OCI-LY7 (cell line): ENCODE data around the gene PCDHAC2. TPM values are rescaled to one million over a fixed set of nuclear protein-coding genes. Genes with fewer than 3 reads are reported as not detected.

Experiments used
- BruUV-seq: library from RNA; stranded (reverse); fragments of 400-500 nt; replicated peaks from 2 replicates; lab custom pipeline; 2021; lab: Mats Ljungman, UMichigan
- CTCF ChIA-PET: fragments of 300-600 bp; sonication (Branson Sonifier 250); formaldehyde crosslinking; loops from one replicate; lab custom pipeline; 2022; ENCODE audit warnings: antibody characterized with exemption; ENCODE audit not compliant: unreplicated experiment; lab: Charles Lee
- POLR2A ChIA-PET: fragments of 300-600 bp; sonication (Branson Sonifier 250); formaldehyde crosslinking; loops from one replicate; lab custom pipeline; 2022; ENCODE audit warnings: antibody characterized with exemption; lab: Charles Lee
- DNase-seq: peaks from one replicate; pipeline ENCODE4 v3.0.0-alpha.2; 2015; ENCODE audit warnings: low spot score
- H2AFZ ChIP-seq: fragments of 200-600 bp; sonication (generic), shearing (Covaris generic); 2 replicates; pipeline ENCODE4 v1.6.1; 2014; ENCODE audit warnings: mild to moderate bottlenecking, antibody characterized with exemption, low read length, moderate library complexity
- H3K27ac ChIP-seq: fragments of 200-600 bp; sonication (generic); 2 replicates; pipeline ENCODE4 v1.5.1; 2014; ENCODE audit warnings: mixed run types, low read depth, mild to moderate bottlenecking, moderate library complexity, low read length, inconsistent platforms; ENCODE audit not compliant: poor library complexity, severe bottlenecking
- H3K36me3 ChIP-seq: fragments of 200-600 bp; sonication (generic); 2 replicates; pipeline ENCODE4 v1.6.1; 2014; ENCODE audit warnings: mild to moderate bottlenecking, antibody characterized with exemption, low read length, moderate library complexity, mixed read lengths; ENCODE audit not compliant: insufficient read depth
- H3K4me1 ChIP-seq: fragments of 200-600 bp; sonication (generic); 2 replicates; pipeline ENCODE4 v1.5.1; 2014; ENCODE audit warnings: mild to moderate bottlenecking, low read length; ENCODE audit not compliant: insufficient read depth, poor library complexity, severe bottlenecking
- H3K4me2 ChIP-seq: fragments of 200-600 bp; sonication (generic); 2 replicates; pipeline ENCODE4 v1.6.1; 2014; ENCODE audit warnings: mild to moderate bottlenecking, low read length
- H3K4me3 ChIP-seq: fragments of 200-600 bp; sonication (generic); 2 replicates; pipeline ENCODE4 v1.5.1; 2014; ENCODE audit warnings: mild to moderate bottlenecking, low read depth, low read length; ENCODE audit not compliant: poor library complexity, severe bottlenecking
- H3K79me2 ChIP-seq: fragments of 200-600 bp; sonication (generic); 2 replicates; pipeline ENCODE4 v1.6.1; 2016; ENCODE audit warnings: low read depth, mild to moderate bottlenecking, low read length, moderate library complexity, mixed read lengths; ENCODE audit not compliant: insufficient read depth
- H3K9me2 ChIP-seq: fragments of 200-600 bp; sonication (generic); 2 replicates; pipeline ENCODE4 v1.6.1; 2016; ENCODE audit warnings: mild to moderate bottlenecking, low read length, mixed read lengths; ENCODE audit not compliant: insufficient read depth
- H3K9me3 ChIP-seq: fragments of 200-600 bp; sonication (generic); 2 replicates; pipeline ENCODE4 v1.6.1; 2014; ENCODE audit warnings: mild to moderate bottlenecking, mixed run types, low read length, mixed read lengths
- H4K20me1 ChIP-seq: fragments of 200-600 bp; sonication (generic); 2 replicates; pipeline ENCODE4 v1.6.1; 2014; ENCODE audit warnings: mild to moderate bottlenecking, antibody characterized with exemption, low read length, moderate library complexity, mixed read lengths; ENCODE audit not compliant: insufficient read depth
- CTCF ChIP-seq: fragments of 200-600 bp; sonication (generic); conservative IDR thresholded peaks from 2 replicates; pipeline ENCODE4 v1.5.1; 2014; ENCODE audit warnings: mild to moderate bottlenecking, antibody characterized with exemption, low read length, moderate library complexity, mixed read lengths
- EZH2phosphoT487 ChIP-seq: fragments of 200-600 bp; sonication (generic); IDR thresholded peaks from 2 replicates; pipeline ENCODE4 v1.6.1; 2018; ENCODE audit warnings: low read depth, borderline replicate concordance, mild to moderate bottlenecking, mixed run types, antibody characterized with exemption, low read length, moderate library complexity, mixed read lengths
- intact Hi-C: fragments of 100-400 bp; cut with micrococcal nuclease; formaldehyde crosslinking; loops from one replicate; pipeline ENCODE4 v1.10.0; 2022; ENCODE audit not compliant: unreplicated experiment
- total RNA-seq, 2 experiments: library from RNA; depleted of rRNA in 1 of 2; stranded (reverse); fragments of >200 nt in 1 of 2; shearing (Covaris generic) in 1 of 2; gene quantifications; 2 replicates each; pipeline ENCODE4 v1.2.3, GENCODE V29; 2014 to 2022

The PCDHAC2 gene
- total RNA-seq, 2 experiments from 2014 or later: not detected

GRCh38 chr5:140992828-140993227 lies 26.6 kb downstream of the PCDHAC2 start:
- Histone ChIP-seq H3K4me1 (no peaks in the 10 kb centered on the region), H4K20me1 (no peaks in the 10 kb centered on the region), H3K4me3 (no peak overlapping the region), H3K79me2 (no peaks in the 10 kb centered on the region), H3K27ac (no peak overlapping the region), H3K4me2 (no peak overlapping the region), H3K36me3 (no peaks in the 10 kb centered on the region), H3K9me2 (no peaks in the 10 kb centered on the region), H3K9me3 (no peaks in the 10 kb centered on the region), H2AFZ (no peak overlapping the region)
- intact Hi-C loops: no loop called here
- POLR2A ChIA-PET: no interaction called here
- no TSS peak for BruUV-seq
- CTCF ChIA-PET: no interaction called here
- TF ChIP-seq CTCF (no peak), EZH2phosphoT487 (no peak)
- DNase-seq: no peak

GRCh38 chr5:140996060-140996459 lies 29.8 kb downstream of the PCDHAC2 start:
- Histone ChIP-seq H4K20me1 (no peaks in the 10 kb centered on the region), H3K4me2 (no peak overlapping the region), H3K9me2 (no peaks in the 10 kb centered on the region), H3K9me3 (no peaks in the 10 kb centered on the region), H3K4me3 (no peak overlapping the region), H2AFZ (no peak overlapping the region), H3K4me1 (no peaks in the 10 kb centered on the region), H3K36me3 (no peaks in the 10 kb centered on the region), H3K79me2 (no peaks in the 10 kb centered on the region), H3K27ac (no peak overlapping the region)
- no TSS peak for BruUV-seq
- TF ChIP-seq CTCF (no peak), EZH2phosphoT487 (no peak)
- ChIA-PET POLR2A (no interaction called here), CTCF (no interaction called here)
- intact Hi-C loops: no loop called here
- DNase-seq: no peak

GRCh38 chr5:140998921-140999410 lies 32.7 kb downstream of the PCDHAC2 start:
- Histone ChIP-seq H3K4me3 (no peak overlapping the region), H3K4me1 (no peaks in the 10 kb centered on the region), H3K36me3 (no peaks in the 10 kb centered on the region), H3K9me3 (no peaks in the 10 kb centered on the region), H3K27ac (no peak overlapping the region), H4K20me1 (no peaks in the 10 kb centered on the region), H3K79me2 (no peaks in the 10 kb centered on the region), H3K4me2 (no peak overlapping the region), H3K9me2 (no peaks in the 10 kb centered on the region), H2AFZ (no peak overlapping the region)
- DNase-seq: no peak
- TF ChIP-seq EZH2phosphoT487 (no peak), CTCF (no peak)
- intact Hi-C loops: no loop called here
- CTCF ChIA-PET: no interaction called here
- POLR2A ChIA-PET: interaction anchor here (0.7 kb wide), 1 partner anchor 282 kb away, joined by 3 read pairs; no protein-coding TSS in a partner anchor
- BruUV-seq: no TSS peak
